GM12872 (cell line): Measurements from ENCODE around the gene SLC38A5.

Source experiments
- TF ChIP-seq, protein P1 (sequence below): IDR thresholded peaks from 3 replicates; pipeline ENCODE4 v1.5.1; 2011; ENCODE audit warnings: low read depth, mild to moderate bottlenecking, low read length, moderate library complexity; ENCODE audit not compliant: insufficient read depth

The SLC38A5 gene

DNA sequence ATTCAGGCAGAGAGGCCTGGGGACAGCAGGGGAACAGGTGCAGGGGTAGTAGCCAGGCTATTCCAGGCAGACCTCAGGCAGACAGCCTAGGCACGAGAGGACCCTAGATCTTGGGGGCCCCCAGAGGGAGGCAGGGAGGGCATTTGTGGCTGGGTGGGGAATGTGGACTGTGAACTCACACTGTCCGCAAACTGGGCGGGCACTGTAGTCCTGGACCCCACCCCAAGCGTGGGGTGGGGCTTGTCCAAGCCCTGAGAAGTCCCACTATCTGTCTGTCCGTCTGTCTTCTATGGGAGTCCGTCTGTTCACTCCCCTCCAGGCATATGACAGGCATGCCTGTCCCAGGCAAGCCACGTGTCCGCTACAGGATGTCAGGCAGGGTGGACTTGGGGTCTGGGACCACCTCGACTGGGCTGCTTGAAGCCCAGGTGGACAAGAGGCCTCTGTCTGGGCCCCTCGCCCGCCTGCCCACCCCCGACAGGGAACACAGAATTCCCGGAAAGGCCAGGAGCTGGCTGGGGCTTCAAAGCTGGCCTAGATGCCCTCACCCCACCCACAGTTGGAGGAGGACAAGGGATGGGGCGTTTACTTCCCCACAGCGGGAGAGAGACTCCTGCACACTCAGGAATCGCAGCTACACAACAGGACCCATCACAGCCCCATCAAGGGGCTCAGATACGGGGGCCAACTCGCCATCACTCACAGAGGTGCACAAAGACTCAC lies at the start of gene SLC38A5:
Gene SLC38A5 (minus strand): TSS at position 151 of the 723 bp plus-strand sequence. CDS start 2,336 bp downstream, outside the sequence.
- TF ChIP-seq, protein P1, sequence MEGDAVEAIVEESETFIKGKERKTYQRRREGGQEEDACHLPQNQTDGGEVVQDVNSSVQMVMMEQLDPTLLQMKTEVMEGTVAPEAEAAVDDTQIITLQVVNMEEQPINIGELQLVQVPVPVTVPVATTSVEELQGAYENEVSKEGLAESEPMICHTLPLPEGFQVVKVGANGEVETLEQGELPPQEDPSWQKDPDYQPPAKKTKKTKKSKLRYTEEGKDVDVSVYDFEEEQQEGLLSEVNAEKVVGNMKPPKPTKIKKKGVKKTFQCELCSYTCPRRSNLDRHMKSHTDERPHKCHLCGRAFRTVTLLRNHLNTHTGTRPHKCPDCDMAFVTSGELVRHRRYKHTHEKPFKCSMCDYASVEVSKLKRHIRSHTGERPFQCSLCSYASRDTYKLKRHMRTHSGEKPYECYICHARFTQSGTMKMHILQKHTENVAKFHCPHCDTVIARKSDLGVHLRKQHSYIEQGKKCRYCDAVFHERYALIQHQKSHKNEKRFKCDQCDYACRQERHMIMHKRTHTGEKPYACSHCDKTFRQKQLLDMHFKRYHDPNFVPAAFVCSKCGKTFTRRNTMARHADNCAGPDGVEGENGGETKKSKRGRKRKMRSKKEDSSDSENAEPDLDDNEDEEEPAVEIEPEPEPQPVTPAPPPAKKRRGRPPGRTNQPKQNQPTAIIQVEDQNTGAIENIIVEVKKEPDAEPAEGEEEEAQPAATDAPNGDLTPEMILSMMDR: no peak

DNA sequence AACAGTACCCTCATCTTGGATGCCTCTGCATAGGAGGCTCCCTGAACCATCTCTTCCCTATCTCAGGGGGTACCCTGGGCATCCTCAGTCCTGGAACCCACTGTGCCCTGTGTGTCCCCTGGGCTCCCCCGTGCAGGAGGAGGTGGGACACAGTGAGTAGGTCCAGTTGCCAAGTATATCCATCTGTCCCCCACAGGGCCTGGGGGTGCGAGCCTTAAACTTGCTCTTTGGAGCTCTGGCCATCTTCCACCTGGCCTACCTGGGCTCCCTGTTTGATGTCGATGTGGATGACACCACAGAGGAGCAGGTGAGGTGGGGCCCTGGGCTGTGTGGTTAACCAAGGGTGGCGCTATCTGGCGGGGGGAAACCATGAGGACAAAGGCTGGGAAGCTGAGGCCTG lies 46.9 kb upstream of the SLC38A5 start:
- TF ChIP-seq, protein P1: no peak

DNA sequence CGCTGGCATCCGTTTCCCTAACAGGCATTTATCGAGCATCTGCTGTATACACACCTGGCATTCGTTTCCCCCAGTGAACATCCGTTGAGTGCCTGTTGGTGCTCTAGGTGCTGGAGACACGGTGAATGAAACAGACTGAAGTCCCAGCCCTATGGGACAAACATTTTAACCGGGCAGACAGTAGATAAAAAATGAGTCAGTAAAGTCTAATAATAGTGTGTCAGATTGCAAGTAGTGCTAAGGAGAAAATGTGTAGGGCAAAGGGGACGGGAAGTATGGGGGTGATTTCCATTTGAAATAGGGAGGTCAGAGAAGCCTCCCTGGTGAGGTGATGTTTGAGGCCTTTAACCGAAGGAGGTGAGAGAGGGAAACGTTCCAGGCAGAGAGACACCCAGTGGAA lies 46.2 kb upstream of the SLC38A5 start:
- TF ChIP-seq, protein P1: no peak

DNA sequence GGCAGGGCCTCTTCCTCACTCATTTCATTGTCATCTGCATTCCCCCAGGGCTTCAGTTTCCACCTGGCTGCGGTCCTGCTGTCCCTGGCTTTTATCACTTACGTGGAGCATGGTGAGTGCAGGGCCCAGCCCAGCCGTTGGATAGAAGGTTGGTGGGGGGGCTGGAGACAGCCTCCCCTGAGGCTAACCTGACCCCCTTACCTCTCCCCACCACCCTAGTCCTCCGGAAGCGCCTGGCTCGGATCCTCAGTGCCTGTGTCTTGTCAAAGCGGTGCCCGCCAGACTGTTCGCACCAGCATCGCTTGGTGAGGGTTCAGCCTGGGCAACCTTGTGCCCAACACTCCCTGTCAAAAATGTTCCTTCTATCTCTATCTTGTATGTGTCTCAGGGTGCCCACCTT lies 45.8 kb upstream of the SLC38A5 start:
- TF ChIP-seq, protein P1: no peak

DNA sequence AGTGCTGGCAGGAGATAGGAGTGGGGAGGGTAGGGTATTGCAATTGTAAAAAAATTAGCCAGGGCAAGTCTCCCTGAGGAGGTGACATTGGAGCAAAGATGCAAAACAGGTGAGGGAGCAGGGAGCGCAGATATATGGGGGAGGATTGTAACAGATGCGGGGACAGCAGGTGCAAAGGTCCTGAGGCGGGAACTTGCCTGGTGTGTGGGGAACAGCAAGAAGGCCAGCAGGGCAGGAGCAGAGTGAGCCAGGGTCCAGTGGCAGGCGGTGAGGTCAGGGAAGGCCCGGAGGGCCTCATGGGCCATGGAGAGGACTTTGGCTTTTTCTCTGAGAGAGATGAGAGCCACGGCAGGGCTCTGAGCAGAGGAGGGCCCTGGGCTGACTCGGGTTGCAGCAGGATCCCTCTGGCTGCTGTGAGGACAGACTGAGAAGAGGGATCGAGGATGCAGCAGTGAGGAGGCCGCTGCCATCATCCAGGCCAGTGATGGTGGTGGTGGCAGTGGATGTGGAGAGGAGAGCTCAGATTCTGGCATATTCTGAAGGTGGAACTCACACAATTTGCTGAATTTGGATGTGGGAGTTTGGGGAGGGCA lies 44.9 kb upstream of the SLC38A5 start:
- TF ChIP-seq, protein P1: no peak

DNA sequence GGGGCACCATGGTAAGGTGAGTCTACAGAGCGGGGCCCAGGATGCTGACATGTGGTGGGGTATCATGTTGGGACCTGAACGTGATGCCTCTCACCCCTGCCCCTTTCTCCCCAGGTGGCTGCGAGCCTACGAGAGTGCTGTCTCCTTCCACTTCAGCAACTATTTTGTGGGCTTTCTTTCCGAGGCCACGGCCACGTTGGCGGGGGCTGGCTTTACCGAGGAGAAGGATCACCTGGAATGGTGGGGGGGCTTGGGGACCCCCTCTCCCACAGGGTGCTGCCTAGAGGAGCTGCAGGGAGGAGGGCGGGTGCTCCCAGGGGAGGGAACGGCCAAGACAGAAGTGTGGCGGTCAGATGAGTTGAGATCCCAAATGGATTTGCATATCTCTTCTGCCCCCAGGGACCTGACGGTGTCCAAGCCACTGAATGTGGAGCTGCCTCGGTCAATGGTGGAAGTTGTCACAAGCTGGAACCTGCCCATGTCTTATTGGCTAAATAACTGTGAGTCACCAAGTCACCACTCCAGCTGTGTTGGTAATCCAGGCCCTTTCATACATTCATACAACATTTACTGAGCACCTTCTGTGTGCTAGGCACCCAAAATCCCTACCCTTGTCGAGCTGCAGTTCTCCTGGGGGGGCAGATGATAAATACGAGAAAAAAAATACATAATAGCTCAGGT lies 44.2 kb upstream of the SLC38A5 start:
- TF ChIP-seq, protein P1: no peak

DNA sequence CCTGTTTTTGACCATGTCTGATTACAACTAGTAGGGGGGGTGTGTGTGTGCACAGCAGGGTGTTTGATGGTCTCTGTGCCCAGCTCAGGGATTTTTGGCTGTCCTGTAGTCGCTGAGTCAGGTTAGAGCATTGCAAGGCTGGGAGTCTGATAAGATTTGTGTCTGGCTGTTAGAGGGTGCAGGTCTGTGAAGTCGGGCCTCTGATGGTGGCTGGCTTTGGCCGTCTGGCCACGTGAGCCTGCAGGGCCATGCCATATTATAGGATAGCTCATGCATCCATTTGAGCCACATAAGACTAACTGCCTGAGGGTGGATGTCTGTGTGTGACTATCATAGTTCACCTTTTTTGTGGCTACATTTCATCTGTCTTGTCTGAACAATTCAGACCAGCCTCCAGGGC lies 43.6 kb upstream of the SLC38A5 start:
- TF ChIP-seq, protein P1: no peak
